Keratinocyte (primary cell): ENCODE results near the gene TRIM23.

Experiments used
- EZH2 ChIP-seq: IDR thresholded peaks from one replicate; pipeline ENCODE4 v1.6.1; 2012; ENCODE audit warnings: inconsistent platforms, mild to moderate bottlenecking, low read length, moderate library complexity
- TF ChIP-seq, protein P1 (sequence below), 3 experiments: IDR thresholded peaks in 1 of 3; conservative IDR thresholded peaks in 1 of 3; optimal IDR thresholded peaks in 1 of 3; 2 replicates in 2 of 3; 3 replicates in 1 of 3; pipeline versions ENCODE3 to v1.5.1; 2011; ENCODE audit warnings: low read length in 3 of 3, mild to moderate bottlenecking in 3 of 3, moderate library complexity in 2 of 3, control low read depth in 1 of 3, inconsistent platforms in 1 of 3; ENCODE audit not compliant: insufficient read depth in 2 of 3; ENCODE audit errors: extremely low read depth in 1 of 3

- TF ChIP-seq, protein P1, sequence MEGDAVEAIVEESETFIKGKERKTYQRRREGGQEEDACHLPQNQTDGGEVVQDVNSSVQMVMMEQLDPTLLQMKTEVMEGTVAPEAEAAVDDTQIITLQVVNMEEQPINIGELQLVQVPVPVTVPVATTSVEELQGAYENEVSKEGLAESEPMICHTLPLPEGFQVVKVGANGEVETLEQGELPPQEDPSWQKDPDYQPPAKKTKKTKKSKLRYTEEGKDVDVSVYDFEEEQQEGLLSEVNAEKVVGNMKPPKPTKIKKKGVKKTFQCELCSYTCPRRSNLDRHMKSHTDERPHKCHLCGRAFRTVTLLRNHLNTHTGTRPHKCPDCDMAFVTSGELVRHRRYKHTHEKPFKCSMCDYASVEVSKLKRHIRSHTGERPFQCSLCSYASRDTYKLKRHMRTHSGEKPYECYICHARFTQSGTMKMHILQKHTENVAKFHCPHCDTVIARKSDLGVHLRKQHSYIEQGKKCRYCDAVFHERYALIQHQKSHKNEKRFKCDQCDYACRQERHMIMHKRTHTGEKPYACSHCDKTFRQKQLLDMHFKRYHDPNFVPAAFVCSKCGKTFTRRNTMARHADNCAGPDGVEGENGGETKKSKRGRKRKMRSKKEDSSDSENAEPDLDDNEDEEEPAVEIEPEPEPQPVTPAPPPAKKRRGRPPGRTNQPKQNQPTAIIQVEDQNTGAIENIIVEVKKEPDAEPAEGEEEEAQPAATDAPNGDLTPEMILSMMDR (optimal IDR thresholded peaks at IDR 0.05 in 1 of 3, IDR thresholded peaks at IDR 0.05 in 1 of 3, conservative IDR thresholded peaks at IDR 0.05 in 1 of 3; ENCODE audit: extremely low read depth in 1 of 3, insufficient read depth in 2 of 3, low read length in 3 of 3), result no peak
- no peak for TF ChIP-seq EZH2
Measured at GRCh38 chr5:65553941-65554340, 70.2 kb downstream of the TRIM23 start.
